ENCODE measurements around the gene LBHD2. TPM values are rescaled to one million over a fixed set of nuclear protein-coding genes. Genes with fewer than 3 reads are reported as not detected.

Gene LBHD2
- total and polyA plus RNA-seq, 2 donors (not counting 1 experiment from before 2014, with no cell fraction given): not detected

DNA sequence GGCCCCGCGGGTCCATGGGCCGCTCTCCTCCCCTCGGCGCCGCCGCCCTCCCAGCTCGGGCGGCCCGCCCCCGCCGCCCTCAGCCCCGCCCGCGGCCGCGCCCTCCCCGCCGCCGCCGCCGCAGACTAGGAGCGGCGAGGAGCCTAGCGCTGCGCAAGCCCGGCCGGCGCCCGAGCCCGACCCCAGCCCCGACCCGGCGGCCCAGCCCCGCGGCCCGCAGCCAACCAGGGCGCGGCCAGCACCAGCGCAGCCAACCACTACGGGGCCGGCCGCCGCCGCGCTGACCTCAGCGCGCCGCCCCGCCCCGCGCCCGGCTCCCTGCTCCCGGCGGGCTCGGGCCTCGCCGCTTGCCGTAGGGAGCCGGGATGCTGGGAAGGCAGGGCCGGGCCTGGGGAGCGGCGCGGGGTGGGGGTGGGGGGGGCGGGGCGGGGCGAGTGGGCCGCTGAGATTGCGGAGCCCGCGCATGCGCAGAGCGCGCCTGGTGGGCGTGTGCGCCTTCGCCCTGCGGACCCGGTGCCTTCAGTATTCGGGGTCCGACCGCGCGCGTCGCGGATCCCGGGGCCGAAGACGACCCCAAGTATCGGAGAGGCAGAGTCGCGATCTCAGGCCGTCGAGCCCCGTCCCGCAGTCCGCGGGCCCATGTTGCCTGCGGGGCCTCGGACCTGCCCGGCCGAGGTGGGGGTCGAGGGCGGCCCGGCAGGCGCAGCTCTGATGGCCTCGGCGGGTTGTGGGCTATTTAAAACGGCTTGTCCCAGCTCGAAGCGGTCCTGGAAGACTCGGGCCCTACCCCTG lies 26.4 kb upstream of the LBHD2 start, which contains the start of gene CDC42BPB:
TSS of gene CDC42BPB (minus strand) at position 178 of the 792 bp plus-strand sequence. CDS start 376 bp downstream, outside the sequence.
- Histone ChIP-seq H3K79me2 (ENCODE audit: control insufficient read depth, insufficient read depth, low read length) (peaks cover 12% of the 10 kb centered on the region), H3K27ac (ENCODE audit: low read length in 2 of 2) (no peak within 1 kb of the TSS), H3K9me3 (ENCODE audit: control extremely low read depth in 1 of 3, control insufficient read depth in 2 of 3, insufficient read depth in 1 of 3, low read length in 2 of 3) (peaks cover 0 to 6% (median 0%) of the 10 kb centered on the region in 3 donors), H3K4me1 (ENCODE audit: control insufficient read depth in 2 of 2, insufficient read depth in 2 of 2, low read length in 2 of 2) (peaks cover 16 to 19% of the 10 kb centered on the region in 2 donors), H3K36me3 (replicated peaks in 1 of 2; ENCODE audit: control extremely low read depth in 1 of 2, control insufficient read depth in 1 of 2, extremely low read depth in 1 of 2, insufficient read depth in 2 of 2, low read length in 1 of 2) (no peaks in the 10 kb centered on the region), H2AFZ (ENCODE audit: insufficient read depth, low read depth, low read length, poor library complexity, severe bottlenecking) (peak within 1 kb of the TSS; percentile 95), H3K4me2 (replicated peaks; ENCODE audit: low read depth, low read length, poor library complexity, severe bottlenecking) (peak within 1 kb of the TSS; percentile 97), H3K4me3 (ENCODE audit: control extremely low read depth in 1 of 5, extremely low read depth in 1 of 5, insufficient read depth in 1 of 5, low read depth in 2 of 5, low read length in 4 of 5) (peak within 1 kb of the TSS; percentile 26 to 73 (median 67)), H3K27me3 (replicated peaks in 1 of 4; ENCODE audit: control extremely low read depth in 1 of 4, control insufficient read depth in 3 of 4, insufficient read depth in 4 of 4, low read length in 3 of 4) (peaks cover 0 to 7% (median 0%) of the 10 kb centered on the region in 4 experiments), H3K9ac (ENCODE audit: low read length) (peak within 1 kb of the TSS; percentile 70), H4K20me1 (ENCODE audit: control insufficient read depth, insufficient read depth, low read length, poor library complexity, severe bottlenecking) (no peaks in the 10 kb centered on the region)
- Mint-ChIP-seq H3K27me3 (no peaks in the 10 kb centered on the region), H3K4me1 (peaks cover 30% of the 10 kb centered on the region), H3K27ac (peak within 1 kb of the TSS; percentile 71), H3K4me3 (peak within 1 kb of the TSS; percentile 85), H3K9me3 (ENCODE audit: insufficient read depth) (no peaks in the 10 kb centered on the region)
- ATAC-seq (ENCODE audit: low read depth): peak; percentile 87
- peak; percentile 88 for DNase-seq
- POLR2A ChIA-PET: interaction anchor here (0.5 kb wide), 1 partner anchor 31 kb away, joined by 4 read pairs; no protein-coding TSS in a partner anchor
- CTCF ChIA-PET: interaction anchor here (0.7 to 1.2 kb wide), 3 partner anchors 10 to 34 kb away, joined by 3 to 4 read pairs (median 3); no protein-coding TSS in a partner anchor
- TF ChIP-seq, protein P1, sequence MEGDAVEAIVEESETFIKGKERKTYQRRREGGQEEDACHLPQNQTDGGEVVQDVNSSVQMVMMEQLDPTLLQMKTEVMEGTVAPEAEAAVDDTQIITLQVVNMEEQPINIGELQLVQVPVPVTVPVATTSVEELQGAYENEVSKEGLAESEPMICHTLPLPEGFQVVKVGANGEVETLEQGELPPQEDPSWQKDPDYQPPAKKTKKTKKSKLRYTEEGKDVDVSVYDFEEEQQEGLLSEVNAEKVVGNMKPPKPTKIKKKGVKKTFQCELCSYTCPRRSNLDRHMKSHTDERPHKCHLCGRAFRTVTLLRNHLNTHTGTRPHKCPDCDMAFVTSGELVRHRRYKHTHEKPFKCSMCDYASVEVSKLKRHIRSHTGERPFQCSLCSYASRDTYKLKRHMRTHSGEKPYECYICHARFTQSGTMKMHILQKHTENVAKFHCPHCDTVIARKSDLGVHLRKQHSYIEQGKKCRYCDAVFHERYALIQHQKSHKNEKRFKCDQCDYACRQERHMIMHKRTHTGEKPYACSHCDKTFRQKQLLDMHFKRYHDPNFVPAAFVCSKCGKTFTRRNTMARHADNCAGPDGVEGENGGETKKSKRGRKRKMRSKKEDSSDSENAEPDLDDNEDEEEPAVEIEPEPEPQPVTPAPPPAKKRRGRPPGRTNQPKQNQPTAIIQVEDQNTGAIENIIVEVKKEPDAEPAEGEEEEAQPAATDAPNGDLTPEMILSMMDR (IDR thresholded peaks at IDR 0.05): no peak
- no peak for TF ChIP-seq EZH2 (IDR thresholded peaks at IDR 0.05; ENCODE audit: borderline replicate concordance, insufficient read depth, low read depth, low read length, poor library complexity, severe bottlenecking)
- intact Hi-C loops (cut with micrococcal nuclease): loop anchor here (1.0 to 10.0 kb wide), 4 partner anchors 18 to 1095 kb away; partner anchors contain the start of genes AMN, DYNC1H1 and TRAF3
- WGBS (ENCODE audit: insufficient coverage): 2% methylated on average over 96 of the region's 113 CpGs
